Activated CD8-positive, alpha-beta T cell treated with anti-CD3 and anti-CD28 coated beads for 36 hours (primary cell): ENCODE measurements around the gene NCAPG2. TPM values are rescaled to one million over a fixed set of nuclear protein-coding genes. Genes with fewer than 3 reads are reported as not detected.

Source experiments
- ATAC-seq: fragments of 200-7000 bp; cut with Tn5 transposase; one replicate; pipeline ENCODE4 v1.10.0; 2021; ENCODE audit warnings: mild to moderate bottlenecking, moderate library complexity
- CTCF ChIA-PET: fragments of 350-600 bp; sonication (Branson Sonifier 250); formaldehyde crosslinking; loops from one replicate; lab custom pipeline; 2021; ENCODE audit warnings: antibody characterized with exemption; lab: Charles Lee
- POLR2A ChIA-PET: fragments of 350-600 bp; sonication (Branson Sonifier 250); formaldehyde crosslinking; loops from one replicate; lab custom pipeline; 2021; ENCODE audit warnings: antibody characterized with exemption; lab: Charles Lee
- DNase-seq: peaks from one replicate; pipeline ENCODE4 v3.0.0-alpha.2; 2020
- H3K27ac Mint-ChIP-seq: one replicate; pipeline ENCODE4 v1.8.0; 2021; ENCODE audit warnings: mild to moderate bottlenecking, mixed read lengths
- H3K27me3 Mint-ChIP-seq: one replicate; pipeline ENCODE4 v1.8.0; 2021; ENCODE audit warnings: mixed read lengths
- H3K36me3 Mint-ChIP-seq: one replicate; pipeline ENCODE4 v1.8.0; 2021; ENCODE audit warnings: low read depth, mixed read lengths
- H3K4me1 Mint-ChIP-seq: one replicate; pipeline ENCODE4 v1.8.0; 2021; ENCODE audit warnings: low read depth, mixed read lengths
- H3K4me3 Mint-ChIP-seq: one replicate; pipeline ENCODE4 v1.8.0; 2021; ENCODE audit warnings: mild to moderate bottlenecking, moderate library complexity, mixed read lengths
- H3K9me3 Mint-ChIP-seq: one replicate; pipeline ENCODE4 v1.8.0; 2021; ENCODE audit warnings: mixed read lengths
- CTCF ChIP-seq: fragments of 200-600 bp; IDR thresholded peaks from one replicate; pipeline ENCODE4 v1.8.0; 2022; ENCODE audit warnings: antibody characterized with exemption, mild to moderate bottlenecking
- intact Hi-C: fragments of 100-400 bp; cut with micrococcal nuclease; formaldehyde crosslinking; loops from one replicate; pipeline ENCODE4 v1.10.0; 2022
- total RNA-seq, 2 experiments: library from RNA; stranded (reverse); gene quantifications; one replicate each; pipeline ENCODE4 v1.2.3, GENCODE V29; 2021

Gene NCAPG2
- total RNA-seq, 2 experiments from 2014 or later, result 108 to 113 TPM

- H3K27ac Mint-ChIP-seq, result no peak overlapping the region
- no peak overlapping the region for H3K4me3 Mint-ChIP-seq
- peaks cover 43% of the 10 kb centered on the region for H3K27me3 Mint-ChIP-seq
- ChIA-PET CTCF (no interaction called here), POLR2A (no interaction called here)
- peaks cover 6% of the 10 kb centered on the region for H3K4me1 Mint-ChIP-seq
- H3K9me3 Mint-ChIP-seq, result peaks cover 3% of the 10 kb centered on the region
- DNase-seq, result no peak
- no peaks in the 10 kb centered on the region for H3K36me3 Mint-ChIP-seq
- no peak for TF ChIP-seq CTCF
- peak; percentile 11 for ATAC-seq
- intact Hi-C loops, result no loop called here
These were observed 116.3 kb downstream of the NCAPG2 start for GRCh38 chr7:158588085-158588877.

- Mint-ChIP-seq H3K27me3 (peaks cover 49% of the 10 kb centered on the region), H3K27ac (no peak within 1 kb of the TSS), H3K36me3 (no peaks in the 10 kb centered on the region), H3K9me3 (no peaks in the 10 kb centered on the region), H3K4me3 (no peak within 1 kb of the TSS), H3K4me1 (peaks cover 6% of the 10 kb centered on the region)
- peak; percentile 55 for DNase-seq
- no peak for TF ChIP-seq CTCF
- POLR2A ChIA-PET, result no interaction called here
- ATAC-seq, result peak; percentile 93
- intact Hi-C loops, result no loop called here
- CTCF ChIA-PET, result no interaction called here
These were observed 117.2 kb downstream of the NCAPG2 start, which contains the start of gene PTPRN2 for GRCh38 chr7:158587162-158588084. TSS of gene PTPRN2 (minus strand) at chr7:158587823.

DNA sequence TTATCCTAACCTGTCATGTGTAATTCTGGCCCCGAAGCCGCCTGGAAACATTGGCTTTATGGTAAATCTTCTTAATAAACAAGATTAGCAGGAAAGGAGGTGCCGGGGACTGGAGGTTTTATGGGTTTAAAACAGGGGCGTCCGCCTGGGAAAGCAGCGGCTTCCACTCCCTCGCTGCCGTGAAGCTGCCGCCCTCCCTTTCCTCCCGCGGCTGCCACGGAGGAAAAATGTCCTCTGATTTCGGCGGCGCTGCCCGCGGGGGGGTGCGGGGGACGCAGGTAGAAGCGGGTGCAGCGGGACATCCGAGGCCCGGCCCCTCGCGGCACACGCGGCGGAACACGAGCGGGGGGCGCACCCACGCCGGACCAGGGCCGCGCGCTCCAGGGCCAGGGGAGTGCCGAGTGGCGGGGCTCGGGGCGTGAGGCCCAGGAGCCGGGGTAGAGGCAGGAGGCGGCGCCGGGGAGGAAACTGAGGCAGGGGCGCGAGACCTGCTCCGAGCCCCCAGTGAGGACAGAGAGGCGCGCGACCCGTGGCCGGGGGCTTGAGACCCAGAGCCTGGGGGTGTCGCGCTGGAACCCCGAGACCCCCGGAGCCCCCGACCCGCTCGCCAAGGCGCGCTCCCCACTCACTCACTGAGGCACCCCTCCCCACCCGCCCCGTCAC, 118.0 kb downstream of the NCAPG2 start:
- DNase-seq (no peak), ATAC-seq (no peak)
- POLR2A ChIA-PET, result no interaction called here
- Mint-ChIP-seq H3K9me3 (no peaks in the 10 kb centered on the region), H3K27me3 (peaks cover 53% of the 10 kb centered on the region), H3K36me3 (no peaks in the 10 kb centered on the region), H3K4me1 (peaks cover 6% of the 10 kb centered on the region), H3K27ac (no peak overlapping the region), H3K4me3 (no peak overlapping the region)
- TF ChIP-seq CTCF, result no peak
- intact Hi-C loops, result no loop called here
- CTCF ChIA-PET, result no interaction called here

DNA sequence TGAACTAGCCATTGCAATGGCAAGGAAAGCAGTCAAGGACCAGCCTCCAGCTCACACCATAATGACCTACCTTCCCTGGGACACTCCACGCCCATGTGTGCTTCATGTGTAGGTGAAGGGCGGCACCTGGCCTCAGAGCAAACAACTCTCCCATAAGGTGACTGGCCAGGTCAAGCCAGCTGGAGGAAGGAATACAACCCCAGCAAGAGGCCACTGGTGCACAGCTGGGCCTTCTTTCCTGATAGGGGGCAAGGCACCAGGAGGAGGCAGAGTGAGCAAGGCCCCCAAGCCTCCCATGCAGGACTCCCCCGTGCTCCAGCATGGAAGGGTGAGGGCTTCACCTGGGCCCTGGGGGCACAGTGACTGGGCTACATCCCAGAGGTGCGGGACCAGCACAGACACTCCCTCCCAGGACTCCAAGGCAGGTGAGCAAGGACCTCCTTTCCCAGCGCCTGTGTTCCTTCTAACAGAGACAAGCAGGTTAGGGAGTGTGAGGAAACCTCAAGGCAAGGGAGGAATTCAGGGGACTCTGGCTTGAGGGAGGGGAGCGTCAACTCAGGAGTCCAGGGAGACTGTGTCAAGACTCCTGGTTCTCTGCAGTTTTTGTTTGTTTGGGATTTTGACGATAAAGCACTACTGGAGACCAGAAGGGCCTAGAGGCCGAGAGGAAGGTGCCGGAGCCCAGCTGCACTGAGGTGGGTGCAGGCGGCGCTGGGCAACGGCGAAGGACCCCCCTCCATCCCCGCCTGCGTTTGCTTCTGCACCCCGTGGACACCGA, 118.7 kb downstream of the NCAPG2 start:
- DNase-seq (no peak), ATAC-seq (no peak)
- no peak for TF ChIP-seq CTCF
- CTCF ChIA-PET, result no interaction called here
- Mint-ChIP-seq H3K27ac (no peak overlapping the region), H3K4me3 (no peak overlapping the region), H3K4me1 (peaks cover 6% of the 10 kb centered on the region), H3K36me3 (no peaks in the 10 kb centered on the region), H3K9me3 (peaks cover under 1% of the 10 kb centered on the region), H3K27me3 (peaks cover 55% of the 10 kb centered on the region)
- POLR2A ChIA-PET, result no interaction called here
- intact Hi-C loops, result no loop called here
